Endothelial cell of umbilical vein (primary cell): ENCODE measurements around the gene TRPC4AP. TPM values are rescaled to one million over a fixed set of nuclear protein-coding genes. Genes with fewer than 3 reads are reported as not detected.

Experiments
- BruUV-seq: library from RNA; stranded (reverse); fragments of 400-500 nt; replicated peaks from 2 replicates; lab custom pipeline; 2021; lab: Mats Ljungman, UMichigan
- CTCF ChIA-PET: fragments of 300-600, 350-600 bp; sonication (Branson Sonifier 250); formaldehyde crosslinking; loops from one replicate; lab custom pipeline; 2021; ENCODE audit warnings: antibody characterized with exemption, inconsistent platforms; lab: Charles Lee
- POLR2A ChIA-PET: fragments of 300-600, 350-600 bp; sonication (Branson Sonifier 250); formaldehyde crosslinking; loops from one replicate; lab custom pipeline; 2021; ENCODE audit warnings: antibody characterized with exemption, inconsistent platforms; lab: Charles Lee
- DNase-seq: peaks from one replicate; pipeline ENCODE4 v3.0.0-alpha.2; 2011; ENCODE audit warnings: low read depth, low spot score
- FAIRE-seq: peaks from 2 replicates; lab custom pipeline; 2011; peaks lifted over from hg19 to GRCh38; lab: Jason Lieb, UNC
- H2AFZ ChIP-seq: 2 replicates; pipeline ENCODE4 v1.6.0; 2012; ENCODE audit warnings: low read depth, low read length, control low read depth, inconsistent platforms
- H3K27ac ChIP-seq: 2 replicates; pipeline ENCODE4 v1.5.1; 2011; ENCODE audit warnings: low read depth, mild to moderate bottlenecking, control low read depth, low read length, moderate library complexity; ENCODE audit not compliant: insufficient read depth
- H3K27me3 ChIP-seq, 2 experiments: 2 replicates each; pipeline versions ENCODE4 v1.6.0 to v1.6.1; 2011; ENCODE audit warnings: low read length in 2 of 2, mixed read lengths in 1 of 2; ENCODE audit not compliant: control insufficient read depth in 2 of 2, insufficient read depth in 2 of 2
- H3K36me3 ChIP-seq, 2 experiments: 2 replicates in 1 of 2; 3 replicates in 1 of 2; pipeline ENCODE4 v1.5.1; 2011; ENCODE audit warnings: low read length in 2 of 2, mild to moderate bottlenecking in 1 of 2, moderate library complexity in 1 of 2; ENCODE audit not compliant: control insufficient read depth in 2 of 2, insufficient read depth in 2 of 2; ENCODE audit errors: extremely low read depth in 1 of 2
- H3K4me1 ChIP-seq: 3 replicates; pipeline ENCODE4 v1.5.1; 2011; ENCODE audit warnings: mild to moderate bottlenecking, low read length; ENCODE audit not compliant: control insufficient read depth, insufficient read depth; ENCODE audit errors: extremely low read depth
- H3K4me2 ChIP-seq: 2 replicates; pipeline ENCODE4 v1.6.1; 2011; ENCODE audit warnings: low read length, control low read depth, mixed read lengths; ENCODE audit not compliant: insufficient read depth
- H3K4me3 ChIP-seq, 3 experiments: fragments of 200-600 bp in 1 of 3; sonication (generic), shearing (Covaris generic) in 1 of 3; replicated peaks in 1 of 3; 2 replicates each; pipeline ENCODE4 v1.5.1; 2011 to 2016; ENCODE audit warnings: control low read depth in 3 of 3, low read length in 3 of 3, mild to moderate bottlenecking in 2 of 3, inconsistent platforms in 1 of 3, low read depth in 1 of 3, moderate library complexity in 1 of 3; ENCODE audit not compliant: insufficient read depth in 1 of 3
- H3K79me2 ChIP-seq: 2 replicates; pipeline ENCODE4 v1.6.0; 2012; ENCODE audit warnings: low read length, inconsistent platforms; ENCODE audit not compliant: control insufficient read depth, insufficient read depth
- H3K9ac ChIP-seq: replicated peaks from 2 replicates; pipeline ENCODE3; 2011; ENCODE audit warnings: low read length, control low read depth; ENCODE audit not compliant: insufficient read depth; ENCODE audit errors: extremely low read depth
- H3K9me1 ChIP-seq: replicated peaks from 3 replicates; pipeline ENCODE4 v1.6.0; 2011; ENCODE audit warnings: mild to moderate bottlenecking, low read length; ENCODE audit not compliant: control insufficient read depth, insufficient read depth; ENCODE audit errors: extremely low read depth
- H3K9me3 ChIP-seq: replicated peaks from 2 replicates; pipeline ENCODE4 v1.5.1; 2012; ENCODE audit warnings: low read length, inconsistent platforms; ENCODE audit not compliant: control insufficient read depth, insufficient read depth
- H4K20me1 ChIP-seq: replicated peaks from 2 replicates; pipeline ENCODE3; 2011; ENCODE audit warnings: mild to moderate bottlenecking, low read length; ENCODE audit not compliant: control insufficient read depth, insufficient read depth; ENCODE audit errors: extremely low read depth
- CTCF ChIP-seq, 2 donors: IDR thresholded peaks; 1 replicate in 1 of 2; 2 replicates in 1 of 2; pipeline ENCODE4 v1.5.1; 2011; ENCODE audit warnings: low read length in 2 of 2, mild to moderate bottlenecking in 2 of 2, moderate library complexity in 2 of 2, control low read depth in 1 of 2, inconsistent platforms in 1 of 2, low read depth in 1 of 2; ENCODE audit not compliant: insufficient read depth in 1 of 2; ENCODE audit errors: extremely low read depth in 1 of 2
- FOS ChIP-seq: IDR thresholded peaks from 2 replicates; pipeline ENCODE4 v1.6.1; 2011; ENCODE audit warnings: mild to moderate bottlenecking, low read length, moderate library complexity, borderline replicate concordance; ENCODE audit not compliant: insufficient read depth
- GATA2 ChIP-seq: IDR thresholded peaks from 2 replicates; pipeline ENCODE4 v1.7.0; 2011; ENCODE audit warnings: low read depth, mild to moderate bottlenecking, moderate library complexity, mixed read lengths, low read length; ENCODE audit not compliant: insufficient read length, insufficient read depth
- JUN ChIP-seq: IDR thresholded peaks from 2 replicates; pipeline ENCODE4 v1.6.1; 2011; ENCODE audit warnings: borderline replicate concordance, low read depth; ENCODE audit not compliant: insufficient read length, insufficient read depth
- MYC ChIP-seq: IDR thresholded peaks from one replicate; pipeline ENCODE4 v1.6.1; 2011; ENCODE audit warnings: mild to moderate bottlenecking, low read depth, low read length
- POLR2AphosphoS5 ChIP-seq: IDR thresholded peaks from 2 replicates; pipeline ENCODE4 v1.6.1; 2012; ENCODE audit warnings: low read depth, mild to moderate bottlenecking, control low read depth, low read length, moderate library complexity; ENCODE audit not compliant: insufficient read depth
- dilution Hi-C: fragments of 300-500 bp; cut with MboI; formaldehyde crosslinking; loops from one replicate; pipeline ENCODE4 v1.15.0; 2019; ENCODE audit warnings: low sequenced_read_pairs; ENCODE audit not compliant: extremely low pct_ligation_motif_present
- intact Hi-C: fragments of 100-400 bp; cut with micrococcal nuclease; formaldehyde crosslinking; loops from one replicate; pipeline ENCODE4 v1.10.0; 2022
- polyA plus RNA-seq, 4 experiments: library from polyadenylated mRNA; depleted of rRNA in 3 of 4; stranded (reverse) in 3 of 4; unstranded in 1 of 4; fragments of >200 nt; gene quantifications; 2 replicates each; pipeline versions ENCODE4 v1.2.1 to v1.2.3, GENCODE V29; 2011 to 2012; ENCODE audit warnings: missing spikeins in 1 of 4
- total RNA-seq: library from RNA; stranded (reverse); gene quantifications from 2 replicates; pipeline ENCODE4 v1.2.3, GENCODE V29; 2021

TRPC4AP gene
- total and polyA plus RNA-seq, 2 donors (not counting 3 experiments of a cell fraction or from before 2014, with no cell fraction given): 89.0 to 103 TPM

GRCh38 chr20:35120012-35120701, 27.6 kb upstream of the TRPC4AP start:
- no peak overlapping the region for H3K9ac ChIP-seq
- H3K4me2 ChIP-seq: peak overlapping the region; percentile 17
- peaks cover 48% of the 10 kb centered on the region for H3K4me1 ChIP-seq
- H3K27me3 ChIP-seq: no peaks in the 10 kb centered on the region
- no peak overlapping the region for H3K4me3 ChIP-seq
- dilution Hi-C loops: no loop called here
- no peak overlapping the region for H2AFZ ChIP-seq
- DNase-seq (peak; percentile 72), FAIRE-seq (peak; percentile 87)
- peak; percentile 82 for TF ChIP-seq FOS
- peak; percentile 78 for TF ChIP-seq GATA2
- TF ChIP-seq MYC: no peak
- TF ChIP-seq CTCF (IDR thresholded peaks at IDR 0.05; ENCODE audit: extremely low read depth in 1 of 2, insufficient read depth in 1 of 2, low read depth in 1 of 2, low read length in 2 of 2): no peak
- TF ChIP-seq JUN: peak; percentile 50
- TF ChIP-seq POLR2AphosphoS5: peak; percentile 74
- no peaks in the 10 kb centered on the region for H3K9me1 ChIP-seq
- BruUV-seq: no TSS peak
- ChIA-PET CTCF (interaction anchor here (0.8 to 5.2 kb wide), 2 partner anchors 21 to 25 kb away, joined by 4 to 46 read pairs; no protein-coding TSS in a partner anchor), POLR2A (no interaction called here)
- intact Hi-C loops: loop anchor here (1.0 kb wide), 1 partner anchor 15 kb away; no protein-coding TSS in a partner anchor
- H3K79me2 ChIP-seq: no peaks in the 10 kb centered on the region
- H3K9me3 ChIP-seq: no peaks in the 10 kb centered on the region
- peaks cover 7 to 21% of the 10 kb centered on the region in 2 experiments for H3K36me3 ChIP-seq
- H3K27ac ChIP-seq: peak overlapping the region; percentile 54
- H4K20me1 ChIP-seq: no peaks in the 10 kb centered on the region
